Measurements from ENCODE around the gene RNF217.

GRCh38 chr6:125019918-125020317 is 57.7 kb downstream of the RNF217 start:
- no peak for TF ChIP-seq REST (IDR thresholded peaks at IDR 0.05; ENCODE audit: insufficient replicate concordance, low read depth)
- TF ChIP-seq, protein P1, sequence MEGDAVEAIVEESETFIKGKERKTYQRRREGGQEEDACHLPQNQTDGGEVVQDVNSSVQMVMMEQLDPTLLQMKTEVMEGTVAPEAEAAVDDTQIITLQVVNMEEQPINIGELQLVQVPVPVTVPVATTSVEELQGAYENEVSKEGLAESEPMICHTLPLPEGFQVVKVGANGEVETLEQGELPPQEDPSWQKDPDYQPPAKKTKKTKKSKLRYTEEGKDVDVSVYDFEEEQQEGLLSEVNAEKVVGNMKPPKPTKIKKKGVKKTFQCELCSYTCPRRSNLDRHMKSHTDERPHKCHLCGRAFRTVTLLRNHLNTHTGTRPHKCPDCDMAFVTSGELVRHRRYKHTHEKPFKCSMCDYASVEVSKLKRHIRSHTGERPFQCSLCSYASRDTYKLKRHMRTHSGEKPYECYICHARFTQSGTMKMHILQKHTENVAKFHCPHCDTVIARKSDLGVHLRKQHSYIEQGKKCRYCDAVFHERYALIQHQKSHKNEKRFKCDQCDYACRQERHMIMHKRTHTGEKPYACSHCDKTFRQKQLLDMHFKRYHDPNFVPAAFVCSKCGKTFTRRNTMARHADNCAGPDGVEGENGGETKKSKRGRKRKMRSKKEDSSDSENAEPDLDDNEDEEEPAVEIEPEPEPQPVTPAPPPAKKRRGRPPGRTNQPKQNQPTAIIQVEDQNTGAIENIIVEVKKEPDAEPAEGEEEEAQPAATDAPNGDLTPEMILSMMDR (IDR thresholded peaks at IDR 0.05; ENCODE audit: insufficient read depth, low read length) = no peak
